DMS153 treated with DMSO at 0.1 percent for 48 hours (cell line): ENCODE measurements around the gene CLSTN1.
"Not testable (repeated sequence)": the region's sequence is repeated elsewhere in the genome, so short reads cannot be mapped to it uniquely, and the experiment has no call there.

ENCODE experiments used
- DNase-seq: peaks from one replicate; lab custom pipeline; 2025; ENCODE audit not compliant: unreplicated experiment; lab: John Stamatoyannopoulos, UW

Gene CLSTN1

DNA sequence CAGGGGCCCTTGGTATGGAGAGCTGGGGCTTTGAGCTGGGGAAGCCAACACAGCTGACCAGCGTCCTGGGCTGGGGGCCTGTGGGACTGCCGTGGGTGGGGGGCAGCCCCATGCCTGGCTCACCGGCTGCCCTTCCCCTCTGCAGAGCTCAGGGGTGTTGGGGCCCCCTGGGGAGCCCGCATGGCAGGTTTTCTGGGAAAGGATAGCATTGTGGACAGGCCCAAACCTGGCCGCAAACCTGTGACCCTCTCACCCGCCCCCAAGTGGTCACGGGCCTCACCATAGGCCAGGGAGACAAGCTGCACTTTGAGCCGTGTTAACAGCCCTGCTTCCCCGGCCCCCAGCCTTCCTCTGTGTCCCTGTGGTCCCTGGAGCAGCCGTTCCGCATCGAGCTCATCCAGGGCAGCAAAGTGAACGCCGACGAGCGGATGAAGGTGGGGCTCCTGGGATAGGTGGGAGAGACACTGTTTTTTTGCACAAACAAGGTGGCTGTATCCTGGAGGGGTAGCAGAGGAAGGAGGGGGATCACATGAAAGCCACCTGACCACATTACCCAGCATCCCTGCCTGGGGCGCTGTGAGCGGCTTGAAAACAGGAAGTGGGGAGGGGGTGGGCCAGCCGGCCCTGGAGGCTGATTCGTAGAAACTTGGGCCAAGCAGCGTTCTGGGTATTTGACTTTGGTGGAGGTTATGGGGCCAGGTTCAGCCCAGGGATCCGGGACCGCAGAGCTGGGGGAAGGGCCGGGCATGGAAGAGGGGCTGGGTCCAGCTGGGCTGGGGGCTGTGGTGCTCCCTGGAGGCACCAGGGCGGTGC lies 106.4 kb downstream of the CLSTN1 start:
- DNase-seq = peak; percentile 67

DNA sequence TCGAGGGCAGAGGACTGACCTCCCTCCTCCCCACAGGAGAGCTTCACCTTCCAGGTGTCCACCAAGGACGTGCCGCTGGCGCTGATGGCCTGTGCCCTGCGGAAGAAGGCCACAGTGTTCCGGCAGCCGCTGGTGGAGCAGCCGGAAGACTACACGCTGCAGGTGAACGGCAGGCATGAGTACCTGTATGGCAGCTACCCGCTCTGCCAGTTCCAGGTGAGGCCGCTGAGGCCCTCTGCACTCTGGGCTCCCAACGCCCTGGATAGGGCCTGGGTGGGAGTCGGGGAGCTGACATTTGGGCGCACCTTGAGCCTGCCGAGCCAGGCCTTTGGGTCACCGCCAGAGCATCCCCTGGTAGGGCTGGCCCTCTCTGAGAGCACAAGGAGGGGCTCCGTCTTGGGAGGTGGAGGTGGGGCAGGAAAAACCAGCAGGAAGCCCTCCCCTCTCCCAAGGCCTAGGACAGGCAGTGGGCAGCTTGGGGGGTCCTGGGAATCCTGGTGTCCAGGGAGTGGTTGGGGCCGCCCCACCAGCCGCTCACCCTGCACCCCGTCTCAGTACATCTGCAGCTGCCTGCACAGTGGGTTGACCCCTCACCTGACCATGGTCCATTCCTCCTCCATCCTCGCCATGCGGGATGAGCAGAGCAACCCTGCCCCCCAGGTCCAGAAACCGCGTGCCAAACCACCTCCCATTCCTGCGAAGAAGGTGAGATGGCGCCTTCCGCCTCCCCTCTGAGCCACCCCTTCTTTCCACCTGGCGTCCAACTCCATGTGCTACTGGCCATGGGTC lies 107.2 kb downstream of the CLSTN1 start:
- no peak for DNase-seq

DNA sequence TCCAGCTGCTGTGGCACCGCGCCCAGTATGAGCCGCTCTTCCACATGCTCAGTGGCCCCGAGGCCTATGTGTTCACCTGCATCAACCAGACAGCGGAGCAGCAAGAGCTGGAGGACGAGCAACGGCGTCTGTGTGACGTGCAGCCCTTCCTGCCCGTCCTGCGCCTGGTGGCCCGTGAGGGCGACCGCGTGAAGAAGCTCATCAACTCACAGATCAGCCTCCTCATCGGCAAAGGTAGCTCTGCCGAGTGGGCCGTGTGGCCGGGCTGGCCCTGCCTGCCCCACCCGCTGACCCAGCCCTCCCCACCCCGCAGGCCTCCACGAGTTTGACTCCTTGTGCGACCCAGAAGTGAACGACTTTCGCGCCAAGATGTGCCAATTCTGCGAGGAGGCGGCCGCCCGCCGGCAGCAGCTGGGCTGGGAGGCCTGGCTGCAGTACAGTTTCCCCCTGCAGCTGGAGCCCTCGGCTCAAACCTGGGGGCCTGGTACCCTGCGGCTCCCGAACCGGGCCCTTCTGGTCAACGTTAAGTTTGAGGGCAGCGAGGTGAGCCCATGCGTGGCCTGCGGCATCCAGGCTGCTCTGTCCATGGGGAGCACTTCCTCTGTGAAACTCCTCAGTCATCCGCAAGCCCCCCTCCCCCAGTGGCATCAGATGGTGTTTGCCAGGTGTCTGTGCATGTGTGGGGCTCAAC lies 108.1 kb downstream of the CLSTN1 start:
- no peak for DNase-seq

DNA sequence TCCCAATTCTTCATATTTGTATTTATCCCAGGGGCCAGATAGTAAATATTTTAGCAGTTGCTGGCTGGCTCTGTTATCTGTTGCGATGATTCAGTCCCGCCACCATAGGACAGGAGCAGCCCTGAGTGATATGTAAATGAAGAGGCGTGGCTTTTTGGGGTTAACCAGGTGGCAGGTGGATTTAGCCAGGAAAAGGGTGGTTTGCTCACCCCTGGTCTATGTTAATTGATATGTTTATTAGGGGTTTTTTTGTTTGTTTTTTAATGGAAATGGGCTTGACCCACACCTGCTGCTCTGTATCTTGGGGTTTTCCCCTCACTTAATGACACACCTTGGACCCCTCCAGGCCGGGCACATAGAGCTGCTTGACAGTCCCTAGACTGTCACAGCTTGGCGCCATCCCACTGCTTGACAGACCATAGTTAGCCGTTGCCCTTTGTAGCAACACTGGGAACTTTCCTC lies 109.5 kb downstream of the CLSTN1 start:
- no peak for DNase-seq

DNA sequence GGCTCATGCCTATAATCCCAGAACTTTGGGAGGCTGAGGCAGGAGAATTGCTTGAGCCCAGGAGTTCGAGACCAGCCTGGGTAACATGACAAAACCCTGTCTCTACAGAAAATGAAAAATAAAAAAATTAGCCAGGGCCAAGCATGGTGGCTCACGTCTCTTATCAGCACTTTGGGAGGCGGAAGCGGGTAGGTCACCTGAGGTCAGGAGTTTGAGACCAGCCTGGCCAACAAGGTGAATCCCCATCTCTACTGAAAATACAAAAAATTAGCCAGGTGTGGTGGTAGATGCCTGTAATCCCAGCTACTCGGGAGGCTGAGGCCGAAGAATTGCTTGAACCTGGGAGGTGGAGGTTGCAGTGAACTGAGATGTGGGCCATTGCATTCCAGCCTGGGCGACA lies 111.0 kb downstream of the CLSTN1 start:
- not testable (repeated sequence) for DNase-seq

DNA sequence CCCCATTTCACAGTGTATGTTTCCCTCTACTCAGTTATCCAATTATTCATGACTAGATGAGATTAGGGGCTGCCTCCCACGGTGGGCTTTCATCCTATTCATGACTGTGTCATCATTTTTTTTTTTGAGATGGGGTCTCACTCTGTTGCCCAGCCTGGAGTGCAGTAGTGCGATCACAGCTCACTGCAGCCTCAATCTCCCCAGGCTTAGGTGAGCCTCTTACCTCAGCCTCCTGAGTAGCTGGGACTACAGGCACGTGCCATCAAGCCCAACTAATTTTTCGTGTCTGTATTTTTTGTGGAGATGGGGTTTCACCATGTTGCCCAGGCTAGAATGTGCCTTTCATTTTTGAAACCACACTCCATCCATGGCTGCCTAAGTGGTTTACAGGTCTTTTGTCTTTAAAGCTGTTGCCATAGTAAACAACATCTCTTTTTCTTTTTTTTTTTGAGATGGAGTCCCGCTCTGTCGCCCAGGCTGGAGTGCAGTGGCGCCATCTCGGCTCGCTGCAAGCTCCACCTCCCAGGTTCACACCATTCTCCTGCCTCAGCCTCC lies 112.2 kb downstream of the CLSTN1 start:
- DNase-seq = no peak

DNA sequence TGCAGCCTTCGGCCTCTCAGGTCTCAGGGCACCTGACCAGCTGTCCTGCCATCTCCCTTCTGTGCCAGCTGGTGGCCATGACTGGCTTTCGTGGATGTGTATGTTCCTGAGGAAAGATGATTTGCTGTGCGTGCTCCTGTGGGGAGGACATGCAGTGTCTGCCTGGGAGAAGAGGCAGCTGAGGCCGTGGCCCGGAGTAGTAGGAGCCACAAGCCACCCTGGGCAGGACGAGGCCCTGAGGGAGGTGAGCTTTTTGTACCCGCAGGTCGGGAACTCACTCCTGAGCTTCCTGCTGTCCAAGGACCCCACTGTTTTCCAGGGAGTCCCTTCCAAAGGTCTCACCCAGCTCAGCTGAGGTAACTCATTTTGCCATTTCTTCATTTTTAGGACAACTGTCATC lies 113.7 kb downstream of the CLSTN1 start:
- DNase-seq = no peak

DNA sequence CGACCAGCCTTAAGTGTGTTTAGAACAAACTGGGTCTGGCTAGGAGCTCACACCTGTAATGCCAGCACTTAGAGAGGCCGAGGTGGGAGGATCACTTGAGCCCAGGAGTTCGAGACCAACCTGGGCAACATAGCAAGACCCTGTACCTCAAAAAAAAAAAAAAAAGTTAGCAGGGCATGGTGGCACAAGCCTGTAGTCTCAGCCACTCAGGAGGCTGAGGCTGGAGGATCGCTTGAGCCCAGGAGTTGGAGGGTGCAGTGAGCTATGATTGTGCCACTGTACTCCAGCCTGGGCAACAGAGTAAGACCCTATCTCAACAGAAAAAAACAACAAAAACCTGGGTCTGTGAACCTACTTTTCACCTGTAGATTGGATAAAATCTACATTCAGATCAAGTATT lies 117.6 kb downstream of the CLSTN1 start:
- no peak for DNase-seq

DNA sequence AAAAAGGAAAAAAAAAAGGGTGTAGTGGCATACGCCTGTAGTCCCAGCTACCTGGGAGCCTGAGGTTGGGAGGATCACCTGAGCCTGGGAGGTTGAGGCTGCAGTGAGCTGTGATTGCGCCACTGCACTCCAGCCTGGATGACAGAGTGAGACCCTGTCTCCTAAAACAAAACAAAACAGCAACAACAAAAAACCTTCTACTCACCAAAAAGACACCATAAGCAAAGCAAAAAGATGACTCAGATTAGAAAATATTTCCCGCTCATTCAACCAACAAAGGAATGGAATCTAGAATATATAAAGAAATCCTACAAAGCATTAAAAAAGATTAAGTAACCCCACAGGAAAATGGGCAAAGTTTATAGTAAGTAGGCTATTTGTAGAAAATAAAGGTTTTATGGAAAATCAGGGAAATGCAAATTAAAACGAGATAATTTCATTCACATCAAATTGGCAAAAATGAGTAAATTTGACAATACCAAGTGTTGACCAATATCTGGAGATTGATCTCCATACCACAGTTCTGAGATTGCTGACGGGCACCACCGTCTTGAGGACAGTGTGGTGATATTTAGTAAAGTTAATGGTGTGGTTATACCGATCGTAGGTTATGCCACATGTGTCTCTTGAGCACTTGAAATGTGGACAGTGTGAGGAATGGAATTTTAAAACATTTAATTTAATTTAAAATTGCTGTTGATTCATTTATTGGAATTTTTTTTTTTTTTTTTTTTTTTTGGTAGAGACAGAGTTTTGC lies 118.2 kb downstream of the CLSTN1 start:
- DNase-seq = no peak

DNA sequence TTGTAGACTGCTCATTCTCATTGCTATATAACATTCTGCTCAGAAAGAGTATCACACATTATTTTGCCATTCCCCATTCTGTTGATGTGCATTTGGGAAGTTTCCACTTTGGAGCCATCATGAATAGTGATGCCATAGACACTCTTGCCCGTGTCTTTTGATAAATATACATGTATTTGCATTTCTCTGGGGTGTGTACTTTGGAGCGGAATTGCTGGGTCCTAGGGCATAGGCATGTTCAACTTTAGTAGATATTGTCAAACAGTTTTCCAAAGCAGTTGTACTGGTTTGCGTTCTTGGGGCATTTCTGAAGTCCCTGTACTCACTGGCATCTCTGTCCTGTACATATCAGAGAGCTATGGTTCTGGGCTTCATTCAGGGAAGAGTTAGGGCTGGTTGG lies 120.1 kb downstream of the CLSTN1 start:
- no peak for DNase-seq

DNA sequence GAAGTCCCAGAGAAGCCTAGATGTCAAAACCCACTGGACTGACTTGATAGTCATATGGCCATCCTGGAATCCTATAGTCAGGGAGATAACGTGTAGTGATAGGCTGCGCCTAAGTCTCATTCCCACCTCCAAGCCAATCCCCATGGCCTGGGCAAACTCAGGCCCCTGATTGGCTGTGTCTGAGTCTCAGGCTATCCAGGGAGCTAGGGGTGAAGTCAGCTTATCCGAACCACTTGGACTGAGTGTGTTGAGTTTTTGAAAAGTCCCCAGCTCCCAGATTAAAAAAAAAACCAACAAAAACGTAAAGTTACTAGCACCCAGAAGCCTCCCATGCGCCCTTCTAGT lies 120.6 kb downstream of the CLSTN1 start:
- no peak for DNase-seq

DNA sequence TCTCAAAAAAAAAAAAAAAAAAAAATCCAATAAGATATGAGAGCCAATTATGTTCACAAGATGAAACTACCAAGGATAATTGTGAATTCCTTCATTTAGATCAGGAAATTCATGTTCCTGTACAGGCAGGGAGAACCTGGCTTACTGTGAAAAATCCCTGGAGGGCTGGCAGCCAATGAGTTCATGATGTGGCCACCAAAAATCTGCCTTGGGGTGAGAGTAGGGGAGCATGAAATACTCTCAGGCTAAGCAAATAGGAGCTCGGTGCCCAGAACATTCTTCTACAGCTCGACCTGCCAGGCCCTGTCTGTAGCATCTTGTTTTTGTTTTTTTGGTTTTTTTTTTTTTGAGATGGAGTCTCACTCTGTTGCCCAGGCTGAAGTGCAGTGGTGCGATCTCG lies 122.1 kb downstream of the CLSTN1 start:
- no peak for DNase-seq

DNA sequence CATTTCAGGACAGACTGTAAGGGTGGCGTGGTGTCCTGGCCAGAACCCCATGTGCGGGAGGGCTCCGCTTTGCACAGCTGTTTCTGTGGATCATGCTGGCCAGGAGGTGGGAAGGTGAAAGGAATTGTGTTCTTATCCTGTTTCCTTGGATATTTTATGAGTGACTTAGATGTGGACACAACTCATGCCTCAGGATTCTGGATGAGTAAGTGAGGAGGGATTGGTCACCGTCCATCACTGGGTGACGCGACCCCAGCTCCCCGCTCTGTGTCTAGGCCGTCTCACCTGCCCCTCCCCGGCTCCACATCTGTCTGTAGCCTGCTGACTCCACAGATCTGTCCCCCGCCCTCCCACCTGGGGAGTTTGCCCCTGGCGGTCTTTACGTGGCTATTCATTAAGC lies 123.4 kb downstream of the CLSTN1 start:
- DNase-seq = no peak

DNA sequence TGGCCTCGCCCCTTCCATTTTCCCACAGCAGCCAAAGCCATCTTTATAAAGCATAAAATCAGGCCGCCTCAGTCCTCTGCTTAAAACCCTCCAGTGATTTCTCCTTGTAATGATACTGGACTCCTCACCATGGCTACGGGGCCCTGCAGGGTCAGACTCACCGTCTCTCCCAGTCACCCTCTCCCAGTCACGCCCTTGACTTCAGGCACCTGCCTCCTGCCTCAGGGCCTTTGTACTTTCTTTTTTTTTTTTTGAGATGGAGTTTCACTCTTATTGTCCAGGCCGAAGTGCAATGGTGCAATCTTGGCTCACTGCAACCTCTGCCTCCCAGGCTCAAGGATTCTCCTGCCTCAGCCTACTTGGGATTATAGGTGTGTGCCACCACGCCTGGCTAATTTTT lies 124.4 kb downstream of the CLSTN1 start:
- DNase-seq = no peak

DNA sequence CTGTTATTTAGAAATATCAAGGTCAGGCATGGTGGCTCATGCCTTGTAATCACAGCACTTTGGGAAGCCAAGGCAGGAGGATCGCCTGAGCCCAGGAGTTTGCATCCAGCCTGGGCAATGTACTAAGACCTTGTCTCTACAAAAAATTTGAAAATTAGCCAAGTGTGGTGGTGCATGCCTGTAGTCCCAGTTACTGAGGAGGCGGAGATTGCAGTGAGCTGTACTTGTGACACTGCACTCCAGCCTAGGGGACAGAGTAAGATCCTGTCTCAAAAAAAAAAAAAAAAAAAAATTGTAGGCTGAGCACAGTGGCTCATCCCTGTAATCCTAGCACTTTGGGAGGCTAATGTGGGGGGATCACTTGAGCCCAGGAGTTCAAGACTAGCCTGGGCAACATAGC lies 127.0 kb downstream of the CLSTN1 start:
- no peak for DNase-seq

DNA sequence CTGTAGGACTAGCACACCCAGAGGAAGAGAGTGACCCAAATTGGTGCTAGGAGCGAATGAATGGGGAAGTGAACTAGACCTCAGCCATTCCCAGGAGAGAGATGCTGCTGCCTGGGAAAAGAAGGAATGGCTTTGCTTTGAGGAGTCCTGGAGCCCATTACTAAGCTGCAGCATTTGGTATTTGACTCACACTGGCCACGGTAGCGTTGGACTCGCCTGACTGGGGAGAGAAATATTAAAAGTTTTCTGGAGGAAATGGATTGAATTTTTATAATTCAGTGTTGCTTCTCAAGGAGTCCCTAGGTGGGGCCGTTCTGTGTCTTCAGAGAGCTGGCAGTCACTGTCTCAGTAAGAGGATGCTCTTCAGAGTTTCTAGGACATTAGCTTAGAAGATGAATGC lies 132.1 kb downstream of the CLSTN1 start:
- no peak for DNase-seq

DNA sequence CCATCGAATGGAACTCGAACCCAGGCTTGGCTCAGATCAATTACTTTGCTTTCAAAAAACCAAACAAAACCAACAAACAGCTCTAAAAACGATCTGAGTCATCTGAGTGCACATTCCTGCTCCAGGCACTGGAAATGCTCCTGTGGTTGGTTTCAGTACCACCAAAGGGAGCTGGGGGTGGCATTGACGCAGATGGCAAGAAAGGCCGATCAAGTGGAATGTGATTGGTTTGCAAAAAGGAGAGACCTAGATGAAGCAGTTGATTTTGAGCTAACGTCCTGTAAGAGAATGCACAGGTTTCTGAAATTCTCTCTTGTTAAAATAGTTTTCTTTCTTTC lies 132.7 kb downstream of the CLSTN1 start:
- DNase-seq = no peak

DNA sequence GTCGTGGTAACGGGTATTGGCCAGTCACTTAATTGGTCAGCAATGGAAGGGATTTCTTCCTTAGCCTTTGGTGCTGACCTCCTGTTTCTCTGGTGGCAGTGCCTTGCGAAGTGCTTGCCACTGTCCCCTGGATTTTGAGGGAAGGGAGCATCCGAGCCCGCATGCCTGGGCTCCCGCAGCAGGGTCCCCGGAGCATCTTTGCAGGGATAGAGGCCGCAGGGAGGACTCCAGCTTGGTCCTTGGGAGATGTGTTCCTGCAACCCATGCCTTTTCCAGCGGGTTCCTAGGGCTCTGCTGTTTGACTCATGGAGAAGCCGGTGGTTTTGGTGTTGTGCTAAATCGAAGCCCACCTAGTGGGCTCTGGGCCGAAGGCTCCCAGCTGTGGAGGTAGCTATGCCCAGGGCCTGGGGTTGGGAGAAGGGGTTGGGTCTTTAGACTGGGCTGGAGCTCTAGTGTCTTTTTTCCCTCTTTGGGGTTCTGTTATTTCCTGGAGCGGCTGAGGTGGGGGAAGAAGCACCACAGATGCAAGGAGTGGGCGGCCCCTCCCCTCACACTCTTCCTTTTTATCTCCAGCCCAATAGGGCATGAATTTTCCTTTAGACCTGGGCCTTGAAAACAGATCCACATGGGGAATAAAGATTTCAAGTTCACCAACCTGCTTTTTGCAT lies 133.2 kb downstream of the CLSTN1 start:
- DNase-seq = no peak

DNA sequence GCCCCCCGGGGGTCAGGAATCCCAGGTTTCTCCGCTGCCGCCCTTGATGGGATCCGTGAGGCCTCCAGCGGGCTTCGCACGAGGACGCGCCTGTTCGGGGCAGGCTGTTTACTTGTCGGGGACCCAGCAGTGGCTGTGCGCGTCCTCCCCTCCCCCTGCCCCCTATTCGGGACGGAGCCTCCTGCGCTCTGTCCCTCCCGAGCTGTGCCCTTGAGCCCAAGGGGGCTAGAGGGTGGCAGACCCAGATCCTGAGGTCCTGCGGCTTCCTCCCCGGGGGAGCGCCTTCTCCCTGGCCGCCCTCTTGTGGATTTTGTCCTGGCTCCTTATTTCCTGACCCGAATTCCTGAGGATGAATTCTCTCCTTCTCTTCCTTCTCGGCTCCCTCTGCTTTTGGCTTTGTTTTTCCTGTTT lies 133.8 kb downstream of the CLSTN1 start:
- no peak for DNase-seq

DNA sequence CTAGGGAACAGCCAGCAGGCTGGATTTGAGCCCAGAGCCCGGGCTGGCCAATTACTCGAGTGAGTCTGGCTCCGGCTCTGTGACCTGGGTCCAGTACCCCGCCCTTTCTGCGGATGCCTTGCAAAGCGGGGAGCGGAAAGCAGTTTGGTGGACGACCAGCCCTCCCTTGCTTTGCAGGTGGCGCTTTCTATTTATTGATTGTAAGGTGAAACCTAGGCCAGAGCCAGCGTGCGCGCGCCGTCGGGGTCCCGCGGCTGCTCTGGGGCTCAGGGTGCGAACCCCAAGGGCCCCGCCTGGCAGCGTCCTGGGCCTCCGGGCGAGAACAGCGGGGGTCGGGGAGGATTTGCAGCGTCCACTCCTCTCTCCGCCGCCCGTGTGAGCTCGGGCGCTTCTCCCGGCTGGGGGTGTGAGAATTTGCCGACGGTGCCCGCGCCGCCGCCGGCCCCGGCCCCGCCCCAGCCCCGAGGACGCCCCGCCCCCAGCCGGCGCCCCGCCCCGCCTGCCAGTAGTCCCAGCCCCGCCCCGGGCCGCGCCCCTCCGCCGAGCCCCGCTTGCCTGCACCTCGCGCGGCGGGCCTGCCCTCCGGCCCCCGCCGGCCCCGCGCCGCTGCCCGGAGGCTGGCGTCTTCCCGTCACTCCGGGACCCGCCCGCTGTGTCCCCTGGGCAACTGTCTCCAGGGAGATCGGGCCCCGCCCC lies 134.6 kb downstream of the CLSTN1 start:
- DNase-seq = peak; percentile 59
